ENCODE measurements around the gene CASP8.

- TF ChIP-seq ZNF274 (IDR thresholded peaks at IDR 0.05; ENCODE audit: borderline replicate concordance, low read depth, low read length): no peak
- TF ChIP-seq CEBPB (tag; IDR thresholded peaks at IDR 0.05): no peak
- TF ChIP-seq, protein P1, sequence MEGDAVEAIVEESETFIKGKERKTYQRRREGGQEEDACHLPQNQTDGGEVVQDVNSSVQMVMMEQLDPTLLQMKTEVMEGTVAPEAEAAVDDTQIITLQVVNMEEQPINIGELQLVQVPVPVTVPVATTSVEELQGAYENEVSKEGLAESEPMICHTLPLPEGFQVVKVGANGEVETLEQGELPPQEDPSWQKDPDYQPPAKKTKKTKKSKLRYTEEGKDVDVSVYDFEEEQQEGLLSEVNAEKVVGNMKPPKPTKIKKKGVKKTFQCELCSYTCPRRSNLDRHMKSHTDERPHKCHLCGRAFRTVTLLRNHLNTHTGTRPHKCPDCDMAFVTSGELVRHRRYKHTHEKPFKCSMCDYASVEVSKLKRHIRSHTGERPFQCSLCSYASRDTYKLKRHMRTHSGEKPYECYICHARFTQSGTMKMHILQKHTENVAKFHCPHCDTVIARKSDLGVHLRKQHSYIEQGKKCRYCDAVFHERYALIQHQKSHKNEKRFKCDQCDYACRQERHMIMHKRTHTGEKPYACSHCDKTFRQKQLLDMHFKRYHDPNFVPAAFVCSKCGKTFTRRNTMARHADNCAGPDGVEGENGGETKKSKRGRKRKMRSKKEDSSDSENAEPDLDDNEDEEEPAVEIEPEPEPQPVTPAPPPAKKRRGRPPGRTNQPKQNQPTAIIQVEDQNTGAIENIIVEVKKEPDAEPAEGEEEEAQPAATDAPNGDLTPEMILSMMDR (IDR thresholded peaks at IDR 0.05 in 2 of 3, conservative IDR thresholded peaks at IDR 0.05 in 1 of 3; ENCODE audit: insufficient read depth in 2 of 3, low read depth in 1 of 3, low read length in 3 of 3): no peak
- no peak for TF ChIP-seq HNRNPUL1 (IDR thresholded peaks at IDR 0.05; ENCODE audit: low read length)
- TF ChIP-seq TBL1XR1 (IDR thresholded peaks at IDR 0.05; ENCODE audit: low read length in 2 of 2): no peak
Observed at GRCh38 chr2:201275069-201275468, 14.7 kb downstream of the CASP8 start.
